Measurements from ENCODE around the gene ZNF83.
"Not testable (repeated sequence)": the region's sequence is repeated elsewhere in the genome, so short reads cannot be mapped to it uniquely, and the experiment has no call there.

ZNF83 gene

DNA sequence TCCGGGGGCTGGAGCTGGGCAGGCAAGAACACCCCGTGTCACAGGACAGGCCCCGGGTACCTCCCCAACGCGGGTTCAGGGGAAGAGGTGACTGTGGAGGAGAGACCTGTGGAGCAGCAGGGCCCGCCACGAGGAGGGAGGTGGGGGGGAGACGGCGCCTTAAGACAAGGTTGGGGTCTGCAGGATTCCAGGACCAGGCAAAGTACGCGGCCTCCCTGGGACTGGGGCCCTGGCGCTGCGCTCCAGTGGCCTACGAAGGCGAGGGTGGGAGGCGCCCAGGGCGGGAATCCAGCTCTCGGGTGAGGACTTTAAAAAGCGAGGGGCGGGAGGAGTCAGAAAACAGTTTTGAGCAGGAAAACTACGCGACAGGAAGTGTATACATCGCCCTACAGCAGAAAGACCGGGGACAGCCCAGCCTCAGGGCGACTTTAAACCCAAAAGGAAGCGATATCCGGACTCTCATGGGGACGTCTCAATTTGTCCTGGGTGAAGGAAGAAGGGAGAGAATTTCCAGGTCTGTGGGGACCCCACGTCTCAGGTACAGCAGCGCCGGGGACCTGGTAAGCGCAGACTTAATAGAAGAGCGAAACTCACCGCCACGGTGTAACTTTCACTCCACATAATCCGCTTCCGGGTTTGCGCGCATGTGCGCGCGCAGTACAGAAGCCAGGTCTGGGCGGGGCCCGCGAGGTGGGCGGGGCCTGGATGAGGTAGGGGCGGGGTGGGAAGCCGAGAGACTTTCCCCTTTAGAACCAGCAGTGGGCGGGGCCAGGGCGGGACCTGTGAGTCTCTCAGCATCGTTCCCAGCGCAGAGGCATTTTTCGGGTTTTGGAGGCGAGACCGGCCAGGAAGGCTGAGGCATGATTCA lies at the start of gene ZNF83:
Gene ZNF83, minus strand, starts transcription at position 638 of the 868 bp plus-strand sequence.
- in situ Hi-C loops (cut with MboI; ENCODE audit: low sequenced_read_pairs), result no loop called here

DNA sequence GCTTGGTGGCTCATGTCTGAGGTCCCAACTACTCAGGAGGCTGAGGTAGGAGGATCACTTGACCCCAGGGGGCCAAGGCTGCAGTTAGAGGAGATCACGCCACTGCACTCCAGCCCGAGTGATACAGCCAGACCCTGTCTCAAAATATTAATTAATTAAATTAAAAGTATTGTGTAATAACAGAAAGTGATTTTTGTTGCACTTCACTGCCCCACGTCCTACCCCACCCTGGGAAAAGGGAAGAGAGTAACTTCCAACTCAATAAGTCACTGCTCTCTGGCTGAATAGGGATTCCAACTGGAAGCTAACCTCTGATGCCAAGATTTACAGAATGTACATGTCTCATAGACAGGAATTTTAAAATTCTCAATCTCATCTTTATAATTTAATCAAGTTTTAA lies 49.5 kb upstream of the ZNF83 start:
- in situ Hi-C loops (cut with MboI; ENCODE audit: low sequenced_read_pairs), result no loop called here

DNA sequence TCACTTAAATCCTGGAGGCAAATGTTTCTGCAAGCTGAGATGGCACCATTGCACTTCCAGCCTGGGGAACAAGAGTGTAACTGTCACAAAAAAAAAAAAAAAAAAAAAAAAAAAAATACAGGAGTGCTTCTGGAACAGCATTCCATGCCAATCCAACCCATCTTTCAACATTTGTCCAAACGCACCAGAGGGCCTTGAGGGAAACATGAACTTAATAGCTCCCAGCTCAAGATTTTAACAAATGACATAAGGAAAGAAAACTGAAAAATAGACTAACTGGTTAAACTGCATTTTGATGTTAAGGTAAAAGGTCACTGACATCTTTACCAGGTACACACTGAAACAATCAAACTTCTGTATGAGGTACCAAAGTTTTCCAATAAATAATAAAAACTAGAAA lies 47.7 kb upstream of the ZNF83 start:
- in situ Hi-C loops (cut with MboI; ENCODE audit: low sequenced_read_pairs), result no loop called here

DNA sequence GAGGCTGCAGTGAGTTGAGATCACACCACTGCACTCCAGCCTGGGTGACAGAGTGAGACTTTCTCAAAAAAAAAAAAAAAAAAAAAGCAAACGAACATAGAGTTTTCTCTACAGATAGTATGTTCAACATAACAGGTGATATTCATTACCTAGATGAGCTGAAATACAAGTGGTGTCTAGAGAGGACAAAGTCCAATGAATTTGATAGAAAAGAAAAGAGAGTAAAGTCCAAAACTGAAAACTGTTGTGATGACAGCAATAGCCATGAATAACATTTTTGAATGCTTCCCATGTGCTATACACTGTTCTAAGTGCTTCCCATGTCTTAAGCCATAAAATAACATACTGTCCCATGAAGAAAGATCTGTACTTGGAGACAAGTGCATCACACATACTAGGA lies 43.1 kb upstream of the ZNF83 start:
- in situ Hi-C loops (cut with MboI; ENCODE audit: low sequenced_read_pairs), result not testable (repeated sequence)

DNA sequence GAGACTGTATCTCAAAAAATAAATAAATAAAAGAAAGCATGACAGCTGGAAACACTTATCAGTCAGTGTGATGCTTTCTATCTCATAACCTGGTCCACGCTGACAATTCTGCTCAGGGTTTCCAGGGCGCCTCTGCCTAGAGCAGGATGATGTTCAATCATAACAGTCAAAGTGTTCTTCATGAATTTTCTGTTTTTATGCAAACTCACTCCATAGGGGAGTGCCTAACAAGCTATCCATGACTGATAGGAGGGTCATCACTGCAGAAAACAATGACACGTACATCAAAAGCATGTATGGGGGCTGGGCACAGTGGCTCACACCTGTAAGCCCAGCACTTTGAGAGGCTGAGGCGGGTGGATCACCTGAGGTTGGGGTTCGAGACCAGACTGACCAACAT lies 41.4 kb upstream of the ZNF83 start:
- in situ Hi-C loops (cut with MboI; ENCODE audit: low sequenced_read_pairs), result no loop called here

DNA sequence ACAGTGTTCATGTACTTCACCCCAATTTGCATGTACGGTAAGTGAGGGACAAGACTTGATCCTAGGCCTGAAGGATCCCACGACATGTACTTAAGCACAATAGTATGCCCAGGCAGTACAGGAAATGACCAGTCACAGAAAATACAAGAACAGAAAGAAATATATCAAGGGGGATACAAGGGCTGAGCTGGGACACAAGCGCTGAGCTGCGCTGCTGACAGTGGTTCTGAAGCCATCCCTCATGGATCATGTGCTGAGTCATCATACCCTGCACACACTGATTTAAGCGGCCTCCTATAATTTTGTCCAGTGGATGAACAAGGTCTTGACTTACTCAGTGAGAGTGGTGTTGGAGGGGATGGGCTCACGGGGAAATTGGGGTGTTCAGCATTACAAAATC lies 37.1 kb upstream of the ZNF83 start:
- in situ Hi-C loops (cut with MboI; ENCODE audit: low sequenced_read_pairs), result not testable (repeated sequence)

DNA sequence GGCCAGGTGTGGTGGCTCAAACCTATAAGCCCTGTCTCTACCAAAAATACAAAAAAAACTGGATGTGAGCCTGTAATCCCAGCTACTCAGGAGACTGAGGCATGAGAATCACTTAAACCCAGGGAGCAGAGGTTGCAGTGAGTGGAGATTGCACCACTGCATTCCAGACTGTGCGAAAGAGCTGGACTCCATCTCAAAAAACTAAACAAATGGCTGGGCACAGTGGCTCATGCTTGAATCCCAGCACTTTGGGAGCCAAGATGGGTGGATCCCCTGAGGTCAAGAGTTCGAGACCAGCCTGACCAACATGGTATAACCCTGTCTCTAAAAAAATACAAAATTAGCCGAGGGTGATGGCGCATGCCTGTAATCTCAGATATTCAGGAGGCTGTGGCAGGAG lies 34.9 kb upstream of the ZNF83 start:
- in situ Hi-C loops (cut with MboI; ENCODE audit: low sequenced_read_pairs), result no loop called here

DNA sequence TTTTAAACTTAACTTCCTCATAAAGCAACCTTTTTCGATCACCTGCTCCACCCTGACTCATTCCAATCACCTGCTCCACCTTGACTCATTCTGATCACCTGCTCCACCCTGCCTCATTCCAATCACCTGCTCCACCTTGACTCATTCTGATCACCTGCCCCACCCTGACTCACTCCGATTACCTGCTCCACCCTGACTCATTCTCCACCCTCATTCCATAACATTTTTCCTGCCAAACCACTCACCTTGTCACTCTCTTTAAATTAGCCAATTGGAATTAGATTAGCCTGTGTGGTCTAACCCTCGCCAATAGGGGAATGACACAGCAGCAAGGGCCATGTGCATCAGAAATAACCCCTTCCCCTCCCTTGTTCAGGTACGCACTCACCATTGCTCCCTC lies 31.9 kb upstream of the ZNF83 start:
- in situ Hi-C loops (cut with MboI; ENCODE audit: low sequenced_read_pairs), result no loop called here

DNA sequence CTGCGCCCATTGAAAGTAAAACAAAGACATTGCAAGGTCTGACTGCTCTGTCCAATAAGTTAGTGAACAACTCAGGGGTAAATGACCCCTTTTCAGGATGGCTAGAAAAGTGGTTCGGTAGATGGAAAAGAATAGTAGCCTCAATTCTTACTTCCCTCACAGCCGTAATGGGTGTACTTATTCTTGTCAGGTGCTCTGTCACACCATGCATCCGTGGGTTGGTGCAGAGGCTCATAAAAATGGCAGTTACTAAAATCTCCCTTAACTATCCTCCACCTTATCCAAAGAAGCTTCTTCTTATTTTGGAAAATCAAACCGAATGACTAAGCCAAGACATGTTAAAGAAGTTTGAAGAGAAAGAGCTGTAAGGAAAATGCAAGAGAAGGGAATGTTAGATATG lies 31.4 kb upstream of the ZNF83 start:
- in situ Hi-C loops (cut with MboI; ENCODE audit: low sequenced_read_pairs), result no loop called here

DNA sequence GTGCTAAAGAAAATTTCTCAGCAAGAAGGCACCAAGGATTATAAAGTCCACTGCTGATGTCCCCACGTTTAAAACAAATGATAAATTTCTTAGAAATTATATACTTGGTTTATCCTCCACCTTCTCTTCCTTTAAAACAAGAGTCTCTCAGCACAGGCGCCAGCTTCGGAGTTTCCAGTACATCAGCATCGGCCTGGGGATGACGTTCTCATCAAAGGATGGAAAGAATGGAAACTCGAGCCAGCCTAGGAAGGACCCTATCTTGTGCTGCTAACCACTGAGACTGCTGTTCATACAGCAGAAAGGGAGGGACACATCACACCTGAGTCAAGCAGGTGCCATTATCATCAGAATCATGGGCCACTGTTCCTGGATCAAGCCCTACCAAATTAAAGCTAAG lies 29.8 kb upstream of the ZNF83 start:
- in situ Hi-C loops (cut with MboI; ENCODE audit: low sequenced_read_pairs), result no loop called here

DNA sequence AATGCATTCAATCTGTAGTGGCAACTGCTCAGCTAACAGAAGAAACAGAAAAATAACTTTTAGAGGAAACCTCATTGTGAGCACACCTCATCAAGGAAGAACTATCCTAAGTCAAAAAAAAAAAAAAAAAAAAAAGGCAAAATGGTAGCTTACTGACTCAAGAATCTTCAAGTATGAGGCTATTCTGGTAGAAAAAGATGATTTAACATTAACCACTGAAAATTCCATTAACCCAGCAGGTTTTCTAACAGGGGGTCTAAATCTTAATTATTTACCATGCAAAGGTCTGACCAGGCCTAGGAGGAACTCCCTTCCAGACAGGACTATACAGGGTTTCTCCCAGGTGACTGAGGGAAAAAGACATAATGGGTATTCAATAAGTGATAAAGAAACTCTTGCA lies 28.4 kb upstream of the ZNF83 start:
- in situ Hi-C loops (cut with MboI; ENCODE audit: low sequenced_read_pairs), result no loop called here

DNA sequence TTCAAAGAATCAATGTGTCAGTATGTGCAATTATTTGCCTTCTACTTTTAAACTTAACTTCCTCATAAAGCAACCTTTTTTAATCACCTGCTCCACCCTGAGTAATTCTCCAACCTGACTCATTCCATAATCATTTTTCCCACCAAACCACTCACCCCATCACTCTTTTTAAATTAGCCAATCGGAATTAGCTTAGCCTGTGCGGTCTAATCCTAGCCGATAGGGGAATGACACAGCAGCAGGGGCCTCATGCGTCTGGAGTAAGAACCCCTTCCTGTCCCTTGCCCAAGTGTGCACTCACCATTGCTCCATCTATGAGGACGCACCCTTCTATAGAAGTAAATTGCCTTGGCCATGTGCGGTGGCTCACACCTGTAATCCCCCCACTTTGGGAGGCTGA lies 27.4 kb upstream of the ZNF83 start:
- in situ Hi-C loops (cut with MboI; ENCODE audit: low sequenced_read_pairs), result no loop called here

DNA sequence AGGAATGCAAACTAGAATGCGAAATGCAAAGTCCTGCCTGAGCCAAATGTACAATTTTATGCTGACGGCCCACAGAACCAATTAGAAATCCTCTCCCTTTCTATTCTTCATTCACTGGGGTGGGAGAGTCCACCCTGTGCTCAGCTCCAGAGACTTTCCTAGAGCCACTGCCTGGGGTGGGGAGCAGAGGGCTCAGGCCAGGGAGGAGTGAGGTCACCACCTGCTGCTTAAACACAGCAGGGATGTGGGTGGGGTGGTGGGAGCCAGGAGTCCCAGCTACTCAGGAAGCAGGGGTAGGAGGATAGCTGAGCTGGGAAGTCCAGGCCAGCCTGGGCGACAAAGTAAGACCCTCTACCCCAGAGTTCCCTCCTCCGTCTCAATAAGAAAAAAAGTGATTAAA lies 26.9 kb upstream of the ZNF83 start:
- in situ Hi-C loops (cut with MboI; ENCODE audit: low sequenced_read_pairs), result no loop called here

DNA sequence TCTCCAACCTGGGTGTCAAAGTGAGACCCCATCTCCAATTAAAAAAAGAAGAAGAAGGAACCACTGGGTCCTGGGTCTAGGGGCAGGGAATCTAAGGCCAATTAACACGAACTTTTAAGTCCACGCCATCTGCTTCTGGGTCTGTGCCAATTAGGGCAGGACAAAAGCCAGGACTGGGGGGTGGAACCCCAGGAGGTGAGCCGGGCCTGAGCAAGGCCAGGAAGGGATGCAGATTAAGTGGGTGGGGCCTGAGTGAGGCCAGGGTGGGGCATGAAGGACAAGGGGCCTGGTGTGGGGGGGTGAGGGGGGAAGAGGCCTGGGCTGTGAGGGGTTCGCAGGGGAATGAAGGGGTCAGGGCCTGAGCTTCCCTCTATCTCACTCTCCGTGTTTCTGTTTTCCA lies 26.3 kb upstream of the ZNF83 start:
- in situ Hi-C loops (cut with MboI; ENCODE audit: low sequenced_read_pairs), result no loop called here

DNA sequence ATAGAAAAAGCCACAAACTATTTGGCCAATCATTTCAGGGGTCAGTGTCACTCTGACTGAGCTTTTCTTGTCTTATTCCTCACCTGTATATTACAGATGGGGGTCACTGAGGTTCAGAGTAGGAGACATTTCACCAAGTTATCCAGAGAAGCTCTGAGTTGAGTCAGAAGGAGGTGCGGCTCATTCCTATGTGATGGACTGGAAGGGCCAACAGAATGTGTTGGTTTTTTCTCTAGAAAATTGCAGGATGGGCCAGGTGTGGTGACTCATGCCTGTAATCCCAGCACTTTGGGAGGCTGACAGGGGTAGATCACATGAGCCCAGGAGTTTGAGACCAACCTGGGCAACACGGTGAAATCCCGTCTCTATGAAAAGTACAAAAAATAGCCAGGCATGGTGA lies 24.5 kb upstream of the ZNF83 start:
- in situ Hi-C loops (cut with MboI; ENCODE audit: low sequenced_read_pairs), result no loop called here

DNA sequence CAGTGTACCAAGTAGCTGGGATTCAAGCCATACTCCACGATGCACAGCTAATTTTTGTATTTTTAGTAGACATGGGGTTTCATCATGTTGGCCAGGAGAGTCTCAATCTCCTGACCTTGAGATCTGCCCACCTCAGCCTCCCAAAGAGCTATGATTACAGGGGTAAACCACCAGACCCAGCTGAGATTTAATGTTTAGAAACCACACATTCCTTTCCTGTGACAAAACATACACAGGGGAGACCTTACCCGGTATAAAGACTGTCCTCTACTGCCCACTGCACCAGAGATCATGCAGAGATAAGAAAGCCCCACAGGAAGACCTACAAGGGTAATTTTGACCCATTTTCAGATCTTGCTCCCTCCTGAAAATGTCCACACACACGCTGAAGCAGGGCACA lies 22.8 kb upstream of the ZNF83 start:
- in situ Hi-C loops (cut with MboI; ENCODE audit: low sequenced_read_pairs), result no loop called here

DNA sequence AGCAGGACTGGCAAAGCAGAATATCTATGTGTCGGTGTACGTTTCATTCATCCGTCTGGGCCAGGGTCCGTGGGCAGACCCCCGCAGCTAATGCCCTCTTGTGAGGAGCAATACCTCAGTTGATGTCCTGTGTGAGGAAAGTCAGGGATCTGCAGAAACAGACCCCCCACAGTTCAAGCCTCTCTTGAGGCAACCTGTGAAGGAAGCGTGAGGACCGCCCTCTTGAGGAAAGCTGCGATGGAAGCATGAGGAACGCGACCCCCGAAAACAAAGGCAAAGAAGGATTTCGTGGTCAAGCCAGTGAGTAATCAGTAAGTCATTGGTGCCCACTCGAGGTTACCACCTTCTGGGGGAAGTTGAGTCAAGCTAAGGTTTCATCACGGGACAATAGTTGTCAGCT lies 20.9 kb upstream of the ZNF83 start:
- in situ Hi-C loops (cut with MboI; ENCODE audit: low sequenced_read_pairs), result no loop called here

DNA sequence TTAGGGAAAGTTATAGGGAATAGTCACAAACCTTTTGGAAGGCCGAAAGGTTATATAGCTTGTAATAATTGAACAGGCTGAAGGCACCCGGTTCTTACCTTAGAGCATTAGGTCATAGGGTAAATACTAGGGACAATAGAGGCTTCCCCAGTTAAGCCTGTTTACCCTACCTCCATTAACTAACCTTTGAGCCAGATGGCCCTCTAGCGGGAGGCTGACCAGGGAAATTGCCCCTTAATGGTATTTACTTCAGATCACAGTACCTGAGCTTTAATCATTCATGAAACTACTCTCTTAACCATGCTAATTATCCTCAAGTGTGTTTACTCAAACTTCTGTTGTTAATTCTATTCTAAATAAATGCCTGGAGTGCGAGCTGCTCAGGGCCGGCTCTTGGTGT lies 20.4 kb upstream of the ZNF83 start:
- in situ Hi-C loops (cut with MboI; ENCODE audit: low sequenced_read_pairs), result no loop called here

DNA sequence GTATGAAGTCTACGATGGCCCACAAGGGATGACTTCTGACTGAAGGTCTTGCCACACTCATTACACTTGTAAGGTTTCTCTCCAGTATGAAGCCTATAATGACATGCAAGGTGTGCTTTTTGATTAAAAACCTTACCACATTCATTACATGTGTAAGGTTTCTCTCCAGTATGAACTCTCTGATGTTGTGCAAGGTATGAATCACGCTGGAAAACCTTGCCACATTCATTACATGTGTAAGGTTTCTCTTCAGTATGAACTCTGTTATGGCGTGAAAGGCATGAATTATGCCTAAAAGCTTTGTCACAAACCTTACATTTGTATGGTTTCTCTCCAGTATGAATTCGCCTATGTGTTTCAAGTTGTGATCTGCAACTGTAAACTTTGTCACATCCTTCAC lies 15.0 kb upstream of the ZNF83 start:
- in situ Hi-C loops (cut with MboI; ENCODE audit: low sequenced_read_pairs), result no loop called here

DNA sequence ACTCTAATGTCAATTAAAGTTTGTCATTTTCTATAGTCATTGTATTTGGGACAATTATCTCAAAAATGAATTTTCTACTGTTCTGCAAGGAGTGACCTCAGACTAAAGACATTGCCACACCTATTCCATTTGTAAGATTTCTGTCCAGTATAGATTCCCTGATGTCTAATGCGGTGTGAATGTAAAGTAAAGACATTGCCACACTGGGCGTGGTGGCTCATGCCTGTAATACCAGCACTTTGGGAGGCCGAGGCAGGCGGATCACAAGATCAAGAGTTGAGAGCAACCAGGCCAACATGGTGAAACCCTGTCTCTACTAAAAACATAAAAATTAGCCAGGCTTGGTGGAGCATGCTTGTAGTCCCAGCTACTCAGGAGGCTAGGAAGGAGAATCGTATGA lies 13.8 kb upstream of the ZNF83 start:
- in situ Hi-C loops (cut with MboI; ENCODE audit: low sequenced_read_pairs), result no loop called here

DNA sequence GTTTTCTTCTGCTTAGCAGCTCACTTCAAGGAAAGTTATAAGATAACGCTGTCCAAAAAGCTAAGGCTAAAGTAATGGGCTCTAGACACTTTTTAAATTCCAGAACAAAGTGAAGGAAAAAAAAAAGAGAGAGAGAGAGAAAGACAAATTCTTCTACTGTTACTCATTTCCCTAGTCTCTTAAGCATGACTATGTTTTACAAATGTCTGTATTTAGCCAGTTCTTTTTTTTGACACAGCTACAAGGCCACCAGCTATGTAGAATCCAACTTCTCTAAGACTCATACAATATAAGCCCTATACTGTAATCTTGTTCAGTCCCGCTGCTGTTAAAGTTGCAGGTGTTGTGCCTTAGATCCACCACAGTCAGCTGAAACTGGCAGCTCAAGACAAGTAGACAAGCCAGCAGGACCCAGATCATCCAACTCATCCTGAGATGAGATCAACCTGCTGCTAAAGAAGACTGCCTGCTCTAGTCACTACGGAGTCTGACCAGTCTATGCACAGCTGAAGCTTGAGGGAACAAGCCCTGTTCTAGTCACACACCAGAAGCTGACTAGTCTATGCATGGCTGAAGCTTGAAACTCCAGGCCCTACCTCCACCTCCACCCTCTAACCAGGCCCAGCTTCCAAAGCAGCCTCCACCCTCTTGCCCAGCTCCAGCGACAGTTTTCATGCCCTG lies 10.3 kb upstream of the ZNF83 start:
- in situ Hi-C loops (cut with MboI; ENCODE audit: low sequenced_read_pairs), result no loop called here

DNA sequence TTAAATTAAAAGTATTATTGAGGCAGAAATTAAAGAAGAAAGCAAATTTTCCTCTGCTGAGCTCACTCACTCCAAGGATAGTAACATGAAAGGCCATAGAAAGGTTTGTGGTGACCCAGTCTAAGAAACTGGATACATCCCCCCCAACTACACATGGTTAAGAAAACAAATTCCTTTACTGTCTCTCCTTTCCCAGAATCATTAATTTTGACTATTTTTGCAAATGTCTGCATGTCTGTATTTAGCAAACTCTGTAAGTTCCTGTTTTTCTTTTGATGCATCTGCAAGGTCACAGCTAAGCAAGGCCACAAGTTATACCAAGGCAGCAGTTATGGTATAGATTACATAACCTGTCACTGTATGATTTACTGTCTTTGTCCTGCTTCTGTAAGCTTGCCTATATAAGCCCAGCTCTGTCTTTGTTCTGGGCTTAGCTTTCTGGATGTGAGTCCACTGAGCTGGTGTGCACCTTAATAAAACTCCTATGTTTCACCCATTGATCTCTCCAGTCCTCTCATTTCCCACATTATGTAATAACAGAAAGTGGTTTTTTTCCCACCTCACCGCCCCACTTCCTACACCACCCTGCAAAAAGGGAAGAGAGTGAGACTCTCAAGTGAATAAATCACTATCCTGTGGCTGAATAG lies 8.5 kb upstream of the ZNF83 start:
- in situ Hi-C loops (cut with MboI; ENCODE audit: low sequenced_read_pairs), result no loop called here

All from HL-60/S4 treated with phorbol 12-myristate 13-acetate at 8.2 ng/mL for 4 days and 3 days (cell line).